K562 (cell line): ENCODE measurements around the gene IREB2. TPM values are rescaled to one million over a fixed set of nuclear protein-coding genes. Genes with fewer than 3 reads are reported as not detected.

ENCODE experiments used
- ATAC-seq: fragments of 200-7000 bp; cut with Tn5 transposase; 3 replicates; pipeline ENCODE4 v1.9.1; 2020; ENCODE audit warnings: moderate library complexity
- BruUV-seq: library from RNA; stranded (reverse); fragments of 400-500 nt; replicated peaks from 2 replicates; lab custom pipeline; 2021; lab: Mats Ljungman, UMichigan
- CTCF ChIA-PET: fragments of 300-600 bp; formaldehyde crosslinking; extraction: SDS; loops from one replicate; lab custom pipeline; 2021; ENCODE audit warnings: low intra/inter-chr PET ratio; lab: Yijun Ruan, JAX
- POLR2A ChIA-PET: fragments of 300-600, 350-650 bp; sonication (Branson Sonifier 250); formaldehyde crosslinking; extraction: SDS; loops from one replicate; lab custom pipeline; 2021; ENCODE audit warnings: antibody characterized with exemption, inconsistent platforms; lab: Yijun Ruan, JAX
- DNase-seq, 4 experiments: peaks; one replicate each; pipeline versions ENCODE4 v3.0.0 to v3.0.0-alpha.2; 2011 to 2018; ENCODE audit warnings: low spot score in 3 of 4, mixed read lengths in 3 of 4; ENCODE audit errors: extremely low read depth in 1 of 4
- FAIRE-seq: peaks from 2 replicates; lab custom pipeline; 2011; peaks lifted over from hg19 to GRCh38; lab: Jason Lieb, UNC
- H2AFZ ChIP-seq: 2 replicates; pipeline ENCODE4 v1.6.0; 2011; ENCODE audit warnings: low read depth, low read length, control low read depth, inconsistent platforms
- H3K27ac ChIP-seq: fragments of 200-600 bp; 3 replicates; pipeline ENCODE4 v1.8.0; 2011; ENCODE audit warnings: low read depth, mild to moderate bottlenecking, control low read depth, inconsistent platforms, low read length, moderate library complexity, mixed read lengths; ENCODE audit errors: extremely low read depth
- H3K27me3 ChIP-seq, 2 experiments: fragments of 300-600 bp in 1 of 2; 2 replicates in 1 of 2; 3 replicates in 1 of 2; pipeline versions ENCODE4 v1.6.0 to v1.8.0; 2011; ENCODE audit warnings: inconsistent platforms in 2 of 2, low read length in 2 of 2, mild to moderate bottlenecking in 1 of 2, mixed read lengths in 1 of 2, moderate library complexity in 1 of 2; ENCODE audit not compliant: control insufficient read depth in 2 of 2, insufficient read depth in 2 of 2
- H3K36me3 ChIP-seq: fragments of 300-600 bp; 3 replicates; pipeline ENCODE4 v1.8.0; 2011; ENCODE audit warnings: mild to moderate bottlenecking, low read length, inconsistent platforms; ENCODE audit not compliant: control insufficient read depth, insufficient read depth
- H3K4me1 ChIP-seq, 2 experiments: fragments of 200-600 bp in 1 of 2; replicated peaks in 1 of 2; 2 replicates in 1 of 2; 3 replicates in 1 of 2; pipeline versions ENCODE4 v1.5.1 to v1.8.0; 2011; ENCODE audit warnings: inconsistent platforms in 2 of 2, low read length in 2 of 2, mild to moderate bottlenecking in 1 of 2, mixed read lengths in 1 of 2, moderate library complexity in 1 of 2; ENCODE audit not compliant: control insufficient read depth in 2 of 2, insufficient read depth in 2 of 2
- H3K4me2 ChIP-seq: 2 replicates; pipeline ENCODE4 v1.6.1; 2011; ENCODE audit warnings: low read length, control low read depth, inconsistent platforms, mixed read lengths; ENCODE audit not compliant: insufficient read depth
- H3K4me3 ChIP-seq: fragments of 200-600 bp; sonication (generic), shearing (Covaris generic); 2 replicates; pipeline ENCODE4 v1.5.1; 2016; ENCODE audit warnings: control low read depth, inconsistent platforms
- H3K79me2 ChIP-seq: fragments of 200-600 bp; 3 replicates; pipeline ENCODE4 v1.8.0; 2011; ENCODE audit warnings: low read length, inconsistent platforms; ENCODE audit not compliant: control insufficient read depth, insufficient read depth
- H3K9ac ChIP-seq, 2 experiments: 2 replicates each; pipeline versions ENCODE4 v1.6.0 to v1.6.1; 2011; ENCODE audit warnings: low read depth in 2 of 2, low read length in 2 of 2, control low read depth in 1 of 2, inconsistent platforms in 1 of 2, mild to moderate bottlenecking in 1 of 2, mixed read lengths in 1 of 2; ENCODE audit not compliant: insufficient read depth in 1 of 2
- H3K9me1 ChIP-seq: one replicate; pipeline ENCODE4 v1.6.0; 2011; ENCODE audit warnings: inconsistent platforms, mild to moderate bottlenecking, low read length, moderate library complexity; ENCODE audit not compliant: control insufficient read depth, insufficient read depth
- H3K9me3 ChIP-seq: replicated peaks from 2 replicates; pipeline ENCODE4 v1.5.1; 2011; ENCODE audit warnings: low read depth, low read length, inconsistent platforms; ENCODE audit not compliant: control insufficient read depth, insufficient read depth
- H4K20me1 ChIP-seq: replicated peaks from 2 replicates; pipeline ENCODE4 v1.6.1; 2011; ENCODE audit warnings: low read length, inconsistent platforms, mixed read lengths; ENCODE audit not compliant: control insufficient read depth, insufficient read depth
- FOXJ2 ChIP-seq: fragments of 200-800 bp; sonication (Bioruptor generic); IDR thresholded peaks from 2 replicates; pipeline ENCODE4 v1.6.1; 2016; ENCODE audit warnings: missing genetic modification characterization, missing compliant biosample characterization
- HMGN3 ChIP-seq: IDR thresholded peaks from 2 replicates; pipeline ENCODE4 v1.6.1; 2011; ENCODE audit warnings: borderline replicate concordance, low read depth, mild to moderate bottlenecking, mixed read lengths, low read length; ENCODE audit not compliant: insufficient read length; ENCODE audit errors: extremely low read depth
- THAP12 ChIP-seq: fragments of 250-450 bp; sonication (Bioruptor Pico); IDR thresholded peaks from 2 replicates; pipeline ENCODE4 v1.9.0; 2021; ENCODE audit warnings: mild to moderate bottlenecking, inconsistent platforms
- TOE1 ChIP-seq, 2 experiments: fragments of 450-650 bp in 1 of 2; sonication (generic) in 1 of 2; formaldehyde crosslinking in 1 of 2; IDR thresholded peaks; 2 replicates each; pipeline versions ENCODE4 v1.7.1 to v1.8.0; 2016 to 2022; ENCODE audit warnings: borderline replicate concordance in 2 of 2, mild to moderate bottlenecking in 2 of 2, antibody characterized with exemption in 1 of 2, inconsistent platforms in 1 of 2, low read depth in 1 of 2, missing genetic modification reagents in 1 of 2, moderate library complexity in 1 of 2
- ZNF507 ChIP-seq: conservative IDR thresholded peaks from 2 replicates; pipeline ENCODE4 v1.6.1; 2017; ENCODE audit warnings: missing genetic modification characterization, missing compliant biosample characterization
- WGBS: fragments of 100-300 bp; shearing (Covaris generic); methylation state at CpG from one replicate; pipeline ENCODE4 v1.1.6; 2016; ENCODE audit warnings: low coverage, mixed read lengths; ENCODE audit not compliant: insufficient coverage; ENCODE audit errors: missing lambda C conversion rate; 5-methylcytosine and 5-hydroxymethylcytosine counted together
- in situ Hi-C: fragments of 300-500 bp; cut with MboI; formaldehyde crosslinking; loops from 4 replicates; pipeline ENCODE4 v1.15.0; 2018; ENCODE audit warnings: inconsistent platforms, mixed read lengths
- intact Hi-C: fragments of 100-400 bp; cut with micrococcal nuclease; formaldehyde crosslinking; loops from 2 replicates; pipeline ENCODE4 v1.14.2; 2022
- polyA plus RNA-seq, 8 experiments: library from polyadenylated mRNA; depleted of rRNA in 4 of 8; stranded (reverse) in 5 of 8; unstranded in 3 of 8; fragments of >200 nt; fragmentation: Nextera tagmentation in 2 of 8; fragmentation: Illumina TruSeq in 1 of 8; extraction: Ambion mirVana in 2 of 8; extraction: Trizol in 1 of 8; gene quantifications; 2 replicates each; pipeline versions ENCODE4 v1.2.1 to v1.2.3, GENCODE V29; 2011 to 2014; ENCODE audit warnings: inconsistent platforms in 1 of 8, missing spikeins in 1 of 8
- total RNA-seq, 7 experiments: library from RNA; depleted of rRNA in 6 of 7; stranded (reverse); fragments of >200 nt in 6 of 7; fragmentation: Illumina TruSeq in 2 of 7; extraction: Trizol in 2 of 7; gene quantifications; 2 replicates each; pipeline versions ENCODE4 v1.2.1 to v1.2.3, GENCODE V29; 2011 to 2021; ENCODE audit warnings: low replicate concordance in 1 of 7
- TF ChIP-seq, protein P1 (sequence below): fragments of 450-650 bp; IDR thresholded peaks from 2 replicates; pipeline ENCODE4 v1.6.1; 2016
- TF ChIP-seq, protein P2 (sequence below): fragments of 250-450 bp; sonication (Bioruptor Pico); IDR thresholded peaks from 2 replicates; pipeline ENCODE4 v1.4.0; 2020; ENCODE audit warnings: borderline replicate concordance

Gene IREB2
- total and polyA plus RNA-seq, 9 of the 15 experiments (the other 6 are each of a cell fraction or from before 2014, with no cell fraction given) = 16.8 to 61.7 (median 34.0) TPM

- no TSS peak for BruUV-seq
- FAIRE-seq = no peak
- no peaks in the 10 kb centered on the region for H3K9me1 ChIP-seq
These were observed 49.2 kb upstream of the IREB2 start for GRCh38 chr15:78388865-78389264.

More at GRCh38 chr15:78388865-78389264, 49.2 kb upstream of the IREB2 start:
- no peak overlapping the region for H3K27ac ChIP-seq
- ATAC-seq = no peak
- no peak for TF ChIP-seq HMGN3
- no peak for TF ChIP-seq THAP12 (CRISPR knock-in tag)
- no peak for TF ChIP-seq TOE1 (IDR thresholded peaks at IDR 0.05; ENCODE audit: borderline replicate concordance)
- no peak for TF ChIP-seq TOE1 (CRISPR knock-in tag; IDR thresholded peaks at IDR 0.05; ENCODE audit: borderline replicate concordance, low read depth)
- no peak for TF ChIP-seq ZNF507 (tag)
- TF ChIP-seq FOXJ2 (tag) = no peak
- TF ChIP-seq, protein P1, sequence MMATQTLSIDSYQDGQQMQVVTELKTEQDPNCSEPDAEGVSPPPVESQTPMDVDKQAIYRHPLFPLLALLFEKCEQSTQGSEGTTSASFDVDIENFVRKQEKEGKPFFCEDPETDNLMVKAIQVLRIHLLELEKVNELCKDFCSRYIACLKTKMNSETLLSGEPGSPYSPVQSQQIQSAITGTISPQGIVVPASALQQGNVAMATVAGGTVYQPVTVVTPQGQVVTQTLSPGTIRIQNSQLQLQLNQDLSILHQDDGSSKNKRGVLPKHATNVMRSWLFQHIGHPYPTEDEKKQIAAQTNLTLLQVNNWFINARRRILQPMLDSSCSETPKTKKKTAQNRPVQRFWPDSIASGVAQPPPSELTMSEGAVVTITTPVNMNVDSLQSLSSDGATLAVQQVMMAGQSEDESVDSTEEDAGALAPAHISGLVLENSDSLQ = no peak
- TF ChIP-seq, protein P2, sequence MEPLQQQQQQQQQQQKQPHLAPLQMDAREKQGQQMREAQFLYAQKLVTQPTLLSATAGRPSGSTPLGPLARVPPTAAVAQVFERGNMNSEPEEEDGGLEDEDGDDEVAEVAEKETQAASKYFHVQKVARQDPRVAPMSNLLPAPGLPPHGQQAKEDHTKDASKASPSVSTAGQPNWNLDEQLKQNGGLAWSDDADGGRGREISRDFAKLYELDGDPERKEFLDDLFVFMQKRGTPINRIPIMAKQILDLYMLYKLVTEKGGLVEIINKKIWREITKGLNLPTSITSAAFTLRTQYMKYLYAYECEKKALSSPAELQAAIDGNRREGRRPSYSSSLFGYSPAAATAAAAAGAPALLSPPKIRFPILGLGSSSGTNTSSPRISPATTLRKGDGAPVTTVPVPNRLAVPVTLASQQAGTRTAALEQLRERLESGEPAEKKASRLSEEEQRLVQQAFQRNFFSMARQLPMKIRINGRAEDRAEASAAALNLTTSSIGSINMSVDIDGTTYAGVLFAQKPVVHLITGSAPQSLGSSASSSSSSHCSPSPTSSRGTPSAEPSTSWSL (CRISPR knock-in tag) = no peak
- TF ChIP-seq, all 486 proteins: peak for 0
- H3K4me2 ChIP-seq = no peak overlapping the region
- H2AFZ ChIP-seq = no peak overlapping the region
- ChIA-PET CTCF (no interaction called here), POLR2A (interaction anchor here (0.6 to 0.9 kb wide), 2 partner anchors 10 to 46 kb away, joined by 3 read pairs; no protein-coding TSS in a partner anchor)
- H4K20me1 ChIP-seq = no peaks in the 10 kb centered on the region; the same call in 1 of the 2 replicates
- DNase-seq = no peak
- H3K4me1 ChIP-seq = no peaks in the 10 kb centered on the region
- in situ Hi-C loops = no loop called here
- peaks cover 40 to 70% of the 10 kb centered on the region in 2 experiments for H3K27me3 ChIP-seq
- intact Hi-C loops = no loop called here
- H3K4me3 ChIP-seq = no peak overlapping the region
- no peak overlapping the region for H3K9ac ChIP-seq
- H3K36me3 ChIP-seq = no peaks in the 10 kb centered on the region
- H3K9me3 ChIP-seq = no peaks in the 10 kb centered on the region
- H3K79me2 ChIP-seq = no peaks in the 10 kb centered on the region
- WGBS = 0% methylated on average over 12 of the region's 12 CpGs
